ENCODE results near the gene MATCAP1. TPM values are rescaled to one million over a fixed set of nuclear protein-coding genes. Genes with fewer than 3 reads are reported as not detected.

The MATCAP1 gene
- total RNA-seq, 6 experiments from 2014 or later: 3.5 to 13.8 (median 9.3) TPM

DNA sequence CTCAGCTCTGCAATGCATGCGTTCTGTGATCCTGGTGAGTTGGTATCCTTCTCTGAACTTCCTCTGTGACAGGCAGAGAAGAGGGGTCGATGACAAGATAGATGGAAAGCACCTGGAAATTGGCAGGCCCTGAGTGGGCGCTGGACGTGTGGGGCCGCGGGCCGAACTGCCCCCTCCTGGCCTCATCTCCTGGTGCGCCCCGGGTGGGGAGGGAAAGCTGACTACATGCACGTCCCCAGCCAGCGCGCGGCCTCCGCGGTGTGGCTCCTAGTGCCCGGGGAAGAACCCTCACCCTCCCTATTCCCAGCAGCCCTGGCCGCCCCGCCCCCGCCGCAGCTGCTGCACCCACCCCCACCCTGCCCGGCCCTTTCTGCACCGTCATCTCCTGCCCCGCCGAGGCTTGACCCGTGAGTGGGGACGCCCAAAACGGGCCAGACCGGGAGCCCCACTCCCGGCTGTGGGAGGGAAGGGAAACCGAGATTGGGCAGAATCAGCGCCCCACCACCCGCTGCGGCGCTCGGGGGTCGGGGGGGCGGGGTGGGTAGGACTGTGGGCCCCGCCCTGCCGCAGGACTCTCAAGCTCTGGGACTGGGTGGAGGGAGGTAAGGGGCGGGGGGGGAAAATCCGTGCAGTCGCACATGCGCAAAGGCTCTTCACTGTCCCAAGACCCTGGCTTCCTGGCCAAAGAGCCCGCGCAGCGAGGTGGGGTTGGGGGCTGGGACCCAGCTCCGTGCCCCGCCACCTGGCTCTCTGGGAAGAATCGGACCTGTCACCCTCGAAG lies 13.4 kb downstream of the MATCAP1 start, which contains the start of gene NOL3:
Gene NOL3 (plus strand): TSS at position 371 of the 781 bp plus-strand sequence.
- H3K9me3 ChIP-seq: no peaks in the 10 kb centered on the region
- H3K4me1 ChIP-seq: peaks cover 0 to 28% (median 7%) of the 10 kb centered on the region in 4 donors
- peak within 1 kb of the TSS; percentile 35 to 56 (median 43) for H3K4me3 ChIP-seq
- H3K36me3 ChIP-seq: no peaks in the 10 kb centered on the region
- peak; percentile 59 to 64 (median 60) for ATAC-seq
- no peaks in the 10 kb centered on the region for H3K27me3 ChIP-seq
- intact Hi-C loops (cut with DNase I): no loop called here
- WGBS (ENCODE audit: insufficient coverage, low coverage, low lambda C conversion rate, missing lambda C conversion rate): 2% methylated on average over 8 of the region's 50 CpGs
- TF ChIP-seq POLR2A (IDR thresholded peaks at IDR 0.05): peak; percentile 58
- TF ChIP-seq CTCF (IDR thresholded peaks at IDR 0.05): no peak
- H3K27ac ChIP-seq: peak within 1 kb of the TSS; percentile 70 to 89 (median 77)
- peak; percentile 88 to 94 (median 89) for DNase-seq

GRCh38 chr16:67169642-67170167 lies 14.1 kb downstream of the MATCAP1 start:
- H3K27me3 ChIP-seq: no peaks in the 10 kb centered on the region
- 8% methylated on average over 14 of the region's 24 CpGs for WGBS (ENCODE audit: insufficient coverage, low coverage, low lambda C conversion rate, missing lambda C conversion rate)
- peak overlapping the region; percentile 35 to 56 (median 43) for H3K4me3 ChIP-seq
- H3K36me3 ChIP-seq: no peaks in the 10 kb centered on the region
- H3K27ac ChIP-seq: peak overlapping the region; percentile 35 to 89 (median 77)
- ATAC-seq (no peak), DNase-seq (no peak)
- intact Hi-C loops (cut with DNase I): no loop called here
- TF ChIP-seq POLR2A (IDR thresholded peaks at IDR 0.05) (no peak), CTCF (IDR thresholded peaks at IDR 0.05) (peak; percentile 10 to 54 (median 33))
- peaks cover 0 to 31% (median 10%) of the 10 kb centered on the region in 4 donors for H3K4me1 ChIP-seq
- H3K9me3 ChIP-seq: no peaks in the 10 kb centered on the region

DNA sequence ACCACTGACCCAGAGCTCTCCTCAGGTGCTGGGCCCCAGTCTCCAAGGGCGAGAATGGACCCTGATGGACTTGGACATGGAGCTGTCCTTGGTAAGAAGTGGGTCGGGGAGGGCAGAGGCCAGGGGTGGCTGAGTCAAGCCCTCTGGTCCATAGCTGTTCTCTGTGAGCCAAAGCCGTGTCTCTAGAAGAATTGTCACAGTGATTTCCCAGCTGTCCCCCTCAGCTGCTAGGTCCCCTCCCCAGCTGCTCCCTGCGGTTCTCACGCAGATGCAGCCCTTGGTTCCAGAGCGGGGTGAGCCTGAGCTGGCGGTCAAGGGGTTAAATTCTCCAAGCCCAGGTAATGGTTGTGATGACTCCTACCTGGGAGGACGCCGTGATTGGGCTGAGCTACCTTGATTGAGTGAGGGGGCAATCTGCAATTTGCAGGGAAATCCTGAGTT lies 14.7 kb downstream of the MATCAP1 start:
- peaks cover 0 to 31% (median 11%) of the 10 kb centered on the region in 4 donors for H3K4me1 ChIP-seq
- no peak overlapping the region for H3K27ac ChIP-seq
- DNase-seq: no peak

GRCh38 chr16:67167588-67167987 lies 16.2 kb downstream of the MATCAP1 start:
- H3K4me1 ChIP-seq: peaks cover 0 to 36% (median 14%) of the 10 kb centered on the region in 4 donors
- DNase-seq (peak in 1 of 3 donors; percentile 42), ATAC-seq (no peak)
- H3K27me3 ChIP-seq: no peaks in the 10 kb centered on the region
- H3K36me3 ChIP-seq: no peaks in the 10 kb centered on the region
- no peak overlapping the region for H3K4me3 ChIP-seq
- TF ChIP-seq POLR2A (IDR thresholded peaks at IDR 0.05) (no peak), CTCF (IDR thresholded peaks at IDR 0.05) (no peak)
- no peaks in the 10 kb centered on the region for H3K9me3 ChIP-seq
- H3K27ac ChIP-seq: no peak overlapping the region
- no CpG with 5 or more reads among the region's 7 CpGs for WGBS (ENCODE audit: insufficient coverage, low coverage, low lambda C conversion rate, missing lambda C conversion rate)
- intact Hi-C loops (cut with DNase I): no loop called here

More for the DNA sequence above, 14.7 kb downstream of the MATCAP1 start:
- no peaks in the 10 kb centered on the region for H3K9me3 ChIP-seq
- H3K4me3 ChIP-seq: no peak overlapping the region
- ATAC-seq: no peak
- no peak for TF ChIP-seq CTCF (IDR thresholded peaks at IDR 0.05)
- intact Hi-C loops (cut with DNase I): no loop called here
- H3K27me3 ChIP-seq: no peaks in the 10 kb centered on the region
- WGBS (ENCODE audit: insufficient coverage, low coverage, low lambda C conversion rate, missing lambda C conversion rate): no CpG with 5 or more reads among the region's 9 CpGs
- H3K36me3 ChIP-seq: no peaks in the 10 kb centered on the region
